PFSK-1 (cell line): ENCODE data around the gene GLRX.

Experiments used
- FOXP2 ChIP-seq: optimal IDR thresholded peaks from 2 replicates; pipeline ENCODE3; 2011; ENCODE audit warnings: borderline replicate concordance, control low read depth, inconsistent platforms; ENCODE audit not compliant: insufficient read depth; ENCODE audit errors: extremely low read length, extremely low read depth
- POLR2AphosphoS5 ChIP-seq: IDR thresholded peaks from 2 replicates; pipeline ENCODE4 v1.6.1; 2012; ENCODE audit warnings: low read depth, mild to moderate bottlenecking, control low read depth, low read length, moderate library complexity
- REST ChIP-seq, 2 experiments: IDR thresholded peaks; 2 replicates each; pipeline versions ENCODE4 v1.6.1 to v1.8.0; 2011 to 2012; ENCODE audit warnings: low read depth in 2 of 2, low read length in 2 of 2, control low read depth in 1 of 2, inconsistent platforms in 1 of 2, mild to moderate bottlenecking in 1 of 2, moderate library complexity in 1 of 2; ENCODE audit not compliant: insufficient read depth in 1 of 2
- SIN3A ChIP-seq: IDR thresholded peaks from 2 replicates; pipeline ENCODE4 v1.6.1; 2012; ENCODE audit warnings: mild to moderate bottlenecking, low read length, moderate library complexity, borderline replicate concordance; ENCODE audit not compliant: insufficient read depth
- TAF1 ChIP-seq: IDR thresholded peaks from 2 replicates; pipeline ENCODE4 v1.6.1; 2012; ENCODE audit warnings: low read length, control low read depth, borderline replicate concordance; ENCODE audit not compliant: insufficient read depth

Gene GLRX

GRCh38 chr5:95801961-95802360 lies 20.6 kb downstream of the GLRX start:
- TF ChIP-seq FOXP2 (no peak), SIN3A (no peak), POLR2AphosphoS5 (no peak), REST (IDR thresholded peaks at IDR 0.05; ENCODE audit: insufficient read depth in 1 of 2, low read depth in 2 of 2, low read length in 2 of 2) (no peak), TAF1 (no peak)

DNA sequence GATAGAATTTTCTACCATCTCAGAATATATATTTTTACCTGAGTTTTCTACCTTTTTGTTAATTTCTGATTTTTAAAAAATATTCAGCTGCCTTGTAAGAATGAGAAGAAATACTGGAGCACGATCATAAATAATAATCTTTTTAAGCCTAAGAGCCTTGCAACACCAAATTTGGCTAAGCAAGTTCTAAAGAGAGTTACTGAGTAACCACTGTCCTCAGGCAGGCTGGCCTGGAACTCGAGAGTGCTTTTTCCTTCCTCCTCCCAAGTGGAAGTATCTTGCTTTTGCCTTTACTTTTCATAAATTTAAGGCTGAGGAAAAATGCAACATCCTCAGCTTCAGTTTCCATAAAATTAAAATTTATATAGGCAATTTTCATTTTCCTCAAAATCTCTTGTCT lies 21.0 kb downstream of the GLRX start:
- TF ChIP-seq FOXP2 (no peak), REST (IDR thresholded peaks at IDR 0.05; ENCODE audit: insufficient read depth in 1 of 2, low read depth in 2 of 2, low read length in 2 of 2) (no peak), TAF1 (no peak), SIN3A (no peak), POLR2AphosphoS5 (no peak)

- TF ChIP-seq FOXP2: no peak
- TF ChIP-seq SIN3A: no peak
- TF ChIP-seq POLR2AphosphoS5: no peak
These were observed 22.0 kb downstream of the GLRX start for GRCh38 chr5:95800553-95800952.

GRCh38 chr5:95799191-95799835 lies 23.2 kb downstream of the GLRX start:
- no peak for TF ChIP-seq SIN3A
- TF ChIP-seq REST (IDR thresholded peaks at IDR 0.05; ENCODE audit: insufficient read depth in 1 of 2, low read depth in 2 of 2, low read length in 2 of 2): no peak
- TF ChIP-seq POLR2AphosphoS5: no peak
- TF ChIP-seq TAF1: no peak
- TF ChIP-seq FOXP2: no peak

GRCh38 chr5:95798545-95798944 lies 24.0 kb downstream of the GLRX start:
- TF ChIP-seq SIN3A: no peak
- TF ChIP-seq POLR2AphosphoS5: no peak
- no peak for TF ChIP-seq TAF1

GRCh38 chr5:95798048-95798447 lies 24.5 kb downstream of the GLRX start:
- TF ChIP-seq REST (IDR thresholded peaks at IDR 0.05; ENCODE audit: insufficient read depth in 1 of 2, low read depth in 2 of 2, low read length in 2 of 2) (no peak), POLR2AphosphoS5 (no peak), FOXP2 (no peak), TAF1 (no peak), SIN3A (no peak)
